Non-pigmented ciliary epithelial cell (primary cell): ENCODE results near the gene IGSF10.

Experiments used
- DNase-seq: peaks from one replicate; pipeline ENCODE4 v3.0.0-alpha.2; 2010; ENCODE audit warnings: low read depth

IGSF10 gene

DNA sequence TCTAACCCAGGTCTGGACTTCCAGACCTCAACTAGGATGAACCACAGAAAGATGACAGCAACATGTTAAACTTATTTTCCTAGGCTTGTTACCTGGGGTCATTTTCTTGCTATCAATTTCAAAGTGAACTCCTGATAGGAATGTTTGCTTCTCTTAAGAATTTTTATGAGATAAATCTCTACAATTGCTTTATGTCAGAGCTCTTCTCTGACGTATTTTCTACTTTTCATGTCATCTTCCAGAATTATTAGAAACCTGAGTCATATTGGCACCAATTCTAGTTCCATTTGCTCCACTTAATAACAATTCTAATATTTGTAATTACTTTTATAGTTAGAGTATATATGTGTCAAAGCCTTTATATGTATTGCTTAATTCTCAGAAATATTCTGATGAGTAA lies 2.1 kb upstream of the IGSF10 start:
- no peak for DNase-seq

DNA sequence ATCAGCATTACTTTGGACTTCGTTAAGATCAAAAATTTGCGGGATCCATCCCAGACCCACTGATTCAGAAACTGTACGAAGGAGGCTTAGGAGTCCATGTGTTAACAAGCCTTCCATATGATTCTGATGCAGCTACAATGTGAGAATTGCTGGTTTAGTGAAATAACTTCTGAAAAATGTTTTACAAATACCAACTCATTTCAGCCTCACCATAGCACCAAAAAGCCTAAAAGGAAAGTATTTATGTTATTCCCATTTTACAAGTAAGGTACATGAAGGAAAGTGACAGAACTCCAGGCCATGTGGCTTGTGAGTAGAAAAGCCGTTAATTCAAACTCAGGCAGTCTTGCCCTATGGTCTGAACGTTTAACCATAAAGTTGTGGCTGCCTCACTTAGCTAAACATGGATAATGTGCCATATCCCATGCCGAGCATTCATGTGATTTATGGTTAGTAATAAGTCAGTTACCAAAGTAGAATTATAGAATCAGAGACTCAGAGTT lies 1.5 kb upstream of the IGSF10 start:
- no peak for DNase-seq

DNA sequence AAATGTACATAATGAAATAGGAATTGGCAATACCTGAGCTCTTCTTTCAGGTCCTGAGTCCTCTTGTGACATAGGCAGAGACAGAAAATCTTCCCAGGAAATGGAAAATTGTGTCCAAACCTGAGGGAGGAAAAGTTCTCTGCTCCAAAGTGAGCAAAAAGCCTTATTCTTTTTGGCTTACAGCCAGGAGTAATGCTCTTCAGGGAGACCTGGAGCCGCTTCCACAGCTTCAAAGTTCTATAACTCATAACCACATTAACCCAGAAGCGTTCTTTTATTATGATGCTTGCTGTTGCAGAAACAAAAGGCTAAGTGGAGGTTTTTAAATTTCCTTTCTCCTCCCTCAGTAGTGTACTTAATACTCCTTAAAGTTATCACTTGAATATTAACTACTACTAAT lies 633 bp downstream of the IGSF10 start:
- no peak for DNase-seq

DNA sequence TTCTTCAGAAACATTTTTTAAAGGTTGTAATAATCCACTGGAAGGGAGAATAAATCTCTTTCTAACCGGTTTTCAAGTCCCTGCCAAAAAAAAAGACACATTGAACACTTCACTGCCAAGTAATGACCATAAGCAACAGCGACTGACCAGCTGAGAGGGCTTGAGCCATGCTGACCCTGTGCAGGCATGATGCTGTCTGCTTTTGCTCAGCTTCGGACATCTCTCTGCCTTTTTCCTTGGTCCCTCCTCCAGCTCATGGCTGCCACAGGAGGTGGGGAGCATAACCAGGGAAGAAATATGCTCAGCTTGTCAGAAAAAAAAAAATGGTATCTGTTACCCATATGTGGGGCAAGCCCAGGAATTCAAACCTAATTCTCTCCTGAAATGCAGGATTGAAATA lies 1.5 kb downstream of the IGSF10 start:
- DNase-seq = no peak

DNA sequence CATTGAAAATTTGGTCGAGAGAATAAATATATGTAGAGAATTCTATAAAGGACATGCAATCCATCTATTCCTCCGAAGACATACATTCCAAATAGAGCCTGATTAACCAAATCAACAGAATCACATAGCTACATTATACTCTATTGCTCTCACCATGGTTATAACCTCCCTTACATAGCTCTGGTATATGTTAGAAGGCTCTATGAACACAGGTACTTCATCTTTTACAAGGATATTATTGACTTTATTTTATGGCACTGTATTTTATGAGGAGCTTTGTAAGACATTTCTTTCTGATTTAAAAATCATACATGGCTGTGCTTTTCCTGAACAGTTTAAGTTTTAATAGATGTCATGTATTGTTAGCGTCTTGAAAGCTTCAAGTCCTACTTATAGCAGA lies 4.8 kb downstream of the IGSF10 start:
- DNase-seq = no peak

DNA sequence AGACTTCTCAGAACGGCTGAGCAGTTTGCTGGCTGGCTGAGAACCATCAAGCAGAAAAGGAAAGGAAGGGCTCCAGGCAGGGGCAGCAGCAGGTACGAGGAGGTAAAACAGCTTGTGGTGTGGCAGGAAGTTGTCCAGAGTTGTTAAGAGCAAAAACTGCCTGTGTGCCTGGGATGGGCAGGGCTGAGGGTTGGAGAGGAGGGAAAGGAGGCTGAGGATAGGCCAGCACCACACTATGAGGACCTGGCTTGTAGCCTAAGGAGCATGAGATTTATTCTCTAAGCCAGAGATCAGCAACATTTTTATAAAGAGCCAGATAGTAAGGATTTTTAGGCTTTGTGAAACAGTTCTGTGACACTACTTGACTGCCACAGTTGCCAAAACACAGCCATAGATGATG lies 8.0 kb downstream of the IGSF10 start:
- DNase-seq = no peak

DNA sequence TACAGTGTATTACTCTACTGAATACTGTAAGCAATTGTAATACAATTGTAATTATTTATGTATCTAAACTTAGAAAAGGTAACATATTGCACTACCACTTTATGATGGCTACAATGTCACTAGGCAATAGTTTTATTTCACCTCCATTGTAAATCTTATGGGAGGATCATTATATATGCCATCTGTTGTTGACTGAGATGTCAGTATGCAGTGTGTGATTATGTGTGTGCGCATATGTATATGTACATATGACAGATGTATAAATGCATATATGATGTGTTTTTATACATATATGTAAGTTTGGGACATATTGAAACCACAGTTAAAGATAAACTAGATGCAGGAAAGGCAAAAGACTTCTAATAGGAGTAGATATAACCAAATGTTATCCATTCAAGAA lies 8.5 kb downstream of the IGSF10 start:
- no peak for DNase-seq

DNA sequence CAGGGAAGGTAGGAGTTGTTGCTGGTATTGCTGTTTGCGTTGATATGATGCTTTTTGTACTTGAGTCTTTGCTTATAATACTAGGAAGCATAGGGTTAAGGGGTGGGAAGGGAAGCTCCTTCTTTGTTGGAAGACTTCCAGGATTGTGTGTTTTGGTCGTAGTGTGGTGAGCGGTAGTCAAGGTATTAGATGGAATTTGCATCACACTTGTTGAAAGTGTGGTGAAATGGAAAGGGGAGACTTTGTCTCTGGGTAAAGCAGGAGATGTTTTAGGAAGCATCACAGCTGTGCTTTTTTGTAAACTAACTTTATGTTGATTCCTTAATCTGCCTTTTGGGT lies 14.9 kb downstream of the IGSF10 start:
- no peak for DNase-seq

DNA sequence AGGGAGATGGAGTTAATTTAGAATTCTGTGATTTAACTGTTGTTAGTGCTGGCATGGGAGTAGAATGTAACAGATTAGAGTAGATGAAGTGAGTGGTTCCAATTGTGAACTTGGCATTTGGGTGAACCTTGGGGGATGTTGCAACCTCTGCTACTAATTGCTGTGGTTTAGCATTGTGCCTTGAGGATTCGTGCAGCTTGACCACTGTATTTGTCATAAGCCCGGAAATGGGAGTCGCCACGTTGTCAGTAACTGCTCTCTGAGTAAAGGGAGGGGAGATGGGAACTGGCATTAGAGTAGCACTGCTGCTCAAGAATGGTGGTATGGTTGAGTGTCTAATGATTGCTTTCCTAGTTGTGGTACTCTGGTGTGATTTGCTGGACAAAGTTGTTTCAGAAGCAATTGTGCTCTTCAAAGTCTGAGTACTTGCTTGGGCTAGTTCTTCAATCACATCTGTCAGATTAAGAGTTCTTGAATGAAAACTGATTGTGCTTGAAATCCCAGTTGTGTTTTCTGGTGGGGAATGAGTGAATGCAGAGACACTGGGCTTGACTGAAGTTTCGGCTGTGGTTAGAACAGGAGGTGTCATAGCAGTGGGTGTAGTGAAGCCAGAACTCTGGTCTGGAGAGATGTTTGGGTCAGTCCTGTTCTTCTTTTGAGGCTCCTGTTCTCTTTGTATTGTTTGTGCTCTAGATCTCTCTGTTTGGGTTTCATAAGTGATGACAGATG lies 15.4 kb downstream of the IGSF10 start:
- peak; percentile 26 for DNase-seq

DNA sequence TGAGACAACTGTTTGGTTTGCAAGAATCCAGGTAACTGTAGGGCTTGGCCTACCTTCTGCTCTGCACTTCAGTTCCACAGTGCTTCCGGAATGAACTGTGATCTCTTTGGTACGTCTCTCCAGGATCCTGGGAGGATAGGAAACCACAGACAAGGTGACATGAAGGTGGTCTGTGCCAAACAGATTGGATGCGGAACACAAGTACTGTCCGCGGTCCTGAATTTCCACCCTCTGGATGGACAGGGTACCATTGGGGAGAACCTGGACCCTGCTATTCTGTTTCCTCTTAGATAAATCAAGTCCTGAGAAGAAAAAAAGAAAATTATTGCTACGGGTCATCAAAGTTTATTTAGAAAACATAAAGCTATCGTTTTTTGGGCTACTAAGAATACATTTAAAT lies 17.3 kb downstream of the IGSF10 start:
- DNase-seq = no peak

DNA sequence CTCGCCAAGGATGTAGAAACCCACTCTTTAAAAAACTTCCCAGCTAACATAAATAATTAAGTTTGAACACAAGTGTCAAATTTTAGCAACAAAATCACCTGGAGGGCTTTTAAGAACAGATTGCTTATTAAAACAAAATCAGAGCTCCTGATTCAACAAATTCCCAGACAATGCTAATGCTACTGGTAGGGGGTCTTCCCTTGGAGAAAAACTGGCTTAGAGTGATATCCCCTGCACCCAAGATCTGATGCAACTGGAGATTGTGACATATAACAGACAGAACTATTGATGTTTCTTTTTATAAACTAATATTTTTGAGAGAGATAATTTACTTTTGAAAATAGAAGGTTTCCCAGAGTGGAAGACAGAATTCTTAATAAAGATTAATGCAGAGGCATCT lies 19.9 kb downstream of the IGSF10 start:
- DNase-seq = no peak

DNA sequence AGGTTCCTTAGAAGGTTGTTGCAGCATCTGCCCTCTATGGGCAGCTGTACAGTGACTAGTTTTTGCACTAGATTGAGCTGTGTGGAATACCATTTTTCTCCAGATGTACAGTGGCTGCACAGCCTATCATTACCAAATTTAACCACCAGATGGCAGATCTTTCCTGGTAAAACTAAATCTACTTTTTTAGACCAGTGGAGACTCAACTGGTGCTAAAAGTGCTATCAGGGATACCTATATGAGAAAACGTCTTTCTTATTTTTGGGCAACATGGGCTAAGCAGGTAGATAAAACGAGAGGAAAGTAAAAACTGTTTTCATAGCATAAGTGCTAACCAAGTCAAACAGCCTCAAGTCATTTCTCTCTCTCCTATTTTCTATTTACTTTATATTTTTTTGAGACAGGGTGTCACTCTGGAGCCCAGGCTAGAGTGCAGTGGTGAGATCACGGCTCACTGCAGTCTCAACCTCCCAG lies 21.2 kb downstream of the IGSF10 start:
- DNase-seq = peak; percentile 27

DNA sequence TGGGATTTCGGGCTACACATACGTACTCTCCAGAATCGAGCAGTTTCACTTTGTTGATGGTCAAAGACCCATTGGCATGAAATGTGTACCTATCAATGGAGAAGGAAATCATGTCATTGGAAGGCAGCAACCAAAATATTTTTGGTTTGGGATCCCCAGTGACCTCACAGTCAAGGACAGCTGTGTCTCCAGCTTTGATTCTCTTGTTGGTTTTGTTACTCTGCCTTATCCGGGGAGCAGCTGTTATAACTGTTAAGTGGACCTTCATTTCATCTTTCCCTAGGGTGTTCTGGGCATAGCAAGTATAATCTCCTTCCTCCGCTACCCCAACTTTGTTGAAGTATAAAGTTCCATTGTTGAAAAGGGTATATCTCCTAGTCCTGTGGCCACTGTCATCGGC lies 23.0 kb downstream of the IGSF10 start:
- DNase-seq = no peak

DNA sequence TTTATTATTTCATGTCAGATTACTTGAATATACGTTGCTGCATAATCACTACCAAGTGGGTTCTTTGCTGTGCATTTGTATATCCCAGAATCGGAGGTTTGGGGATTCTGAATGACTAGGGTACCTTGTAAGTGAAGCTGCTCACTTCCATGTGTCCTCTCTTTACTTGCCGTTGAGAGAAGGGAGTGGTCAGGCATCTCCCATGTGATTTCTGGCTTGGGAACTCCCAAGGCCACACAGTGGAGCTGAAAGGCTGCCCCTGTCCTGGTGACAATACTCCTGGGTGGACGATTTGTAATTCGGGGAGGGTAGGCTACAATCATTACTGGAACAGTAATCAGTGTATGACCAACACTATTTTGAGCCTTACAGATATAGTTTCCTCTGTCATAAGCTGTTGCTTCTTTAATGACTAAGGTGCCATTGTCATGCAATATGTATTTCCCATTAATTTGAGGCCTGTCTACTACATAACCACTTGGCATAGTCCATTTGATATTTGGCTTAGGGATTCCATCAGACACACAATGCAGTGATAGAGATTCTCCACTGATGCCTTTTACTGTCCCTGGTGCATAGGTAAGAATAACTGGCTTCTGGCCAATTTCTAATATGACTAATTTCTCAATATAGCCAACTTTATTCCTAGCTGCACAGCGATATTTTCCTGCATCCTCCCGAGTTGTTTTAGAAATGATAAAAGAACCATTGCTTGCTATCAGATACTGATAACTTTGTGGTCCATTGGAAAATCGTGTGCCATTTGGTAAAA lies 24.0 kb downstream of the IGSF10 start:
- no peak for DNase-seq

DNA sequence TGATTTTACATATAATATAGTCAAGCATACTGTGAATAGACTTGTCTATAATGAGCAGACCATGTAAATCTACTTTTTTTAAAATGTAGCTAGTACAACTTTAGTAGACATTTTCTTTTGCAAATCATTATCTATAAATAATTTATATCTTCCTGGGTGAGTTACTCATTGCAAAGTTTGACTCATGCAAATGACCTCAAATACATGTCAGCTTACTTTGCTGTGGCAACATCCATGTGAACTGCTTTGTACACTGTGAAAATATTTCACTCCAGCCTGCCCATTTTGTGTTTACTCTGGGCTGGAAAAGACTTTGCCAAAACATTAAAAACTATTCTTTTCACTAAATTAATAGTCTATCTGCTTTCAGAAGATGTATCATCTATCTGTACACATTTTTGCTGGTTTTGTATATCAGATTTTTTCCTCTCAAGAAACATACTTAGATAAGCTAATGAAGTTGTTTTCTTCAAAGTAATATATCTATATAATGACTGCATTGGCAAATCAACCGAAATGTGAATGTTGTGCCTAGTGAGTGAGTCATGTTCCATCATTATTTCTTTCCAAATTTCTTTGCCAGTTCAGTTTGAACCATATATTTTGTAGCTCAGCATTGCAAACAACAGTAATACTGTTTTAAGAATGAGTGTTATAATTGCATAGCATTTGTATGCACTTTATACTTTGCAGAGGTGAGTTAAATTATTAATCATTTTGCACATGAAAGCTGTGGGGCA lies 26.5 kb downstream of the IGSF10 start:
- peak; percentile 73 for DNase-seq

DNA sequence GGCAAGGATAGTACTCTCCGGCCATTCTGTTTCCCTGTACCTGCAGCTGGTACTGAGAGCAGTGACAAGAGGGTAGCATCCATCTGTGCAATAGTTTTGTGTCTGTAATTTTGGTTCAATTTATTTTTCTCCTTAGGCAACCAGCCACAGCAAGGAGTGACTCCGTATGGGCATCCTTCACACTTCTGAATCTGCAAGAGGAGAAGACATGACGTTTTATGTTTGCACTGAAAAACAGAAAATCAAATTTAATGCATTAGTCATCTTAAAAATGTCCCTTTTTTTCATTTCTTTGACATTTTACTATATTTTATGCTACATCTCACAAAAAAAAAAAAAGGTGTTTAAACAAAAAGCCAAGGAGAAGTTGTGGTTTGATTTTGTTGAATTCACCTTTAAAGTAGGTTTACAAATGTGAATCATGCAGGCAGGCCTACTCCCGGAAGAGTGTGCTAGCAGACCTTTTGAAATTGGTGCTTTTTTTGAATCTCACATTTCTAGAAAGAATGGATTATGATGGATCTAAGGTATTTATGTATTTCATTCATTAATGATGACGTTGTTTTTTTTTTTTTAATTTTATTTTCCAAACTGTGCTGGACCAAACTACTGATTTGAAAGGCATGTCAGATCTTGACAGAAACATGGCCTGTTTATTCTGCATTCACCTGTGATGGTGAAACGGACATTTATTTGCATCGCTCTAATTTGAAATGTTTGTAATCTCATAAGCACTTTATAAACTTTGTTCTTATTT lies 28.1 kb downstream of the IGSF10 start:
- no peak for DNase-seq

DNA sequence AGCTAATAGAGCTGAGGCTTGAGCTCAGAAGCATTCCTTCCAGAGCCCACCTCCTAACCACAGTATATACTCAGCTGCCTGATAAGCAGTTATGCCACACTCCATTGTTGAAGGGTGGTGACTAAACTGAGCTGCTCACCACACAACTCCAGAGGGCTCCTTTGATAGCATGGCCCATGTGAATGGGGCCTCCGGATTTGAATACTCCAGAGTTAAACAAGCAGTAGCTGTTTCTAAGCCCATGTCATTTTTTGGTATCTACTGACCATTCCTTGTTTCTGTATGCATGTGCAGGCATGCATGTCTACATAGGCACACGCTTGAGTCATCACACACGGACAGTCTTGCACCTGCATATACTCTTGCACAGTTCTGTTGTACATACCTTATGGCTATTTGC lies 28.9 kb downstream of the IGSF10 start:
- peak; percentile 90 for DNase-seq

DNA sequence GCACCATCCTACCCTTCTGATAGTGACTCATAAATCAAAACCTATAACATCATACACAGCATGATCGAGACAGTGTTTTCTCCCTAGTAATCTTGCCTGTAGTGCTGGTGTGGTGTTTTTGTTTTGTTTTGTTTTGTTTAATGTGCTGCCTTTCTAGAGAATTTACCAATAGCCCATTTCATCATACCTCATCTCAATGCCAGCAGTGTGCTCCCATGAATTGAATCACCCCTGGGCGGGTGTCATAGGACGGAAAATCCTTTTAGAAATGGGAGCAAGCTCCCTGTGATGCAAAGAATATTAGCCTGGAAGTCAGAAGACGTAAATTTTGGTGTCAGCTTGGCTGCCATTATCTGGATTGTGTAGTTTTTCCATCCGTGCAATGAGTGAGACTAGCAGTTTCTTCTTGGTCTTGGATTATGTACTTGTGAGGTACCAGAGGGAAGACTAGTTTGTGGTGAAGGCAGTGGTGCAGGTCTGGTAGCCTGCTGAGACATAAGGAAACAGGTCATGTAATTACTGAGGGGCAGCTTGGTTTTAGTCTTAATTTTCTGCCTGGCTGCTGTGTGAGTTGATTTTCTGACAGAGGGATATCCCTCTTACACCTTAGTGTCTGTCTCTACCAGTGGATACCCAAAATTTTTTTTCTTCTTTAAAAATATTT lies 29.9 kb downstream of the IGSF10 start:
- no peak for DNase-seq

DNA sequence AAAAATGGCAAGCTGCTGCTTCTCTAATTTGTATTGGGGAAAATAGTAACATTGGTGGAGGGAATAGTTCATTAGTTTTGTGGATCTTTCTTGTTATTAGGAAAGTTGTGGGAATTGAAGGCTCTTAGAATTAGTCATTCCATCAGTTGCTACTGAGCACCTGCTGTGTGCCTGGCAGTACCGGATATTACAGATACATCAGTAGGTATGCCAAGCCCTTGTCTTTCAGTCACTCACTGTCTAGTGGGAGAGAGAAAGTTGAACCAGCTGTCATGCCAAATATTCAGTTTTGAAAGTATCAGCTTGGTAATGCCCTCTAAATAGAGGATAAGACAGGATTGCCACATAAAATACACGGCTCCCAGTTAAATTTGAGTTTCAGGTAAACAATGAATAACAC lies 32.5 kb downstream of the IGSF10 start:
- DNase-seq = no peak

DNA sequence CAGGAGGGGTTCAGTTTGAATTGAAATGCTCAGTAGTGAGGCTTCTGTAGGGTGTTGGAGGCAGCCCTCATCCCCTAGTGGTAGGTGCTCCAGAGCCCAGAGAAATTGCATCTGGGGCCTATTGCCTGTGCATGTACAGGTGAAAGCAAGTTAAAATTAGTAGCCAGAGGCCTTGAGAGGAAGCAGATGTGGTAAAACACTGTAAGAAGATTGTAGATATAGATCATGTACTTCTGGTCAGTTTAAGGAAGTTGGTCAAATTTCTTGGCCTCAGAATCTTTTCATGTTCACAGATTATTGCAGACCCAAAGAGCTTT lies 34.6 kb downstream of the IGSF10 start:
- DNase-seq = no peak

DNA sequence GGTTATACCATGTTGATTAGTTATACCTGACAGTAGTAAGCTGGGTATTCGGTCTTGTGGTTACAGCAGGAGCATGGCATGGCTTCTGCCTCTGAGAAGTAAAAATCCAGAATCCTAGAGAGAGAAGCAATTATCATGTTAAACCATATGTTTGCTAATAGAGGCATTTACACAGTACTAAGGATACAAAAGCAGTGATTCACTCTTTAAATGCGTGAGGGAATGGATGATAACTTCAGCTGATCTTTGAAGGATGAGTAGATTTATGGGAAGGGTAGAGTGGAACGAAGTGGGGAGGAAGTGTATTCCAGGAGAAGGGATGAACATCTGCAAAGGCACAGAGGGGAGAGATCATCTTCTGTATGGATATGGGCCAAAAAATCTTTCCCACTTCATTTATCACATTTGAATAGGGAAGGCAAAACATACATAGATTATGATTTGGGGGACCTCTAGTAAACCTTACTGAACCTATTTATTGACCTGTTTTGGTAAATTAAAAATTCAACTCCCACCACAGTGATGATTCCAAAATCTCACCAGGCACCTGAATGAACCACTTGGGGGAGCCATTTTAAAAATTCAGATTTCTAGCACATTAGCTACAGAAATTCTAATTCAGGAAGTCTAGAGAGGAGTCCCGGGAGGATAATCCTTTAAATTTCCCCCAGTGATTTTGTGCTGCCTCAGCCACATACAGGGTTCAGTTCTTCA lies 35.1 kb downstream of the IGSF10 start:
- no peak for DNase-seq
